CD4-positive, alpha-beta T cell treated with Interleukin-6 for 4 hours (primary cell): Measurements from ENCODE around the gene ATG4D.
"Not testable (repeated sequence)": the region's sequence is repeated elsewhere in the genome, so short reads cannot be mapped to it uniquely, and the experiment has no call there.

ENCODE experiments used
- DNase-seq: peaks from one replicate; pipeline ENCODE4 v3.0.0-alpha.2; 2020; ENCODE audit warnings: mixed read lengths

The ATG4D gene

DNA sequence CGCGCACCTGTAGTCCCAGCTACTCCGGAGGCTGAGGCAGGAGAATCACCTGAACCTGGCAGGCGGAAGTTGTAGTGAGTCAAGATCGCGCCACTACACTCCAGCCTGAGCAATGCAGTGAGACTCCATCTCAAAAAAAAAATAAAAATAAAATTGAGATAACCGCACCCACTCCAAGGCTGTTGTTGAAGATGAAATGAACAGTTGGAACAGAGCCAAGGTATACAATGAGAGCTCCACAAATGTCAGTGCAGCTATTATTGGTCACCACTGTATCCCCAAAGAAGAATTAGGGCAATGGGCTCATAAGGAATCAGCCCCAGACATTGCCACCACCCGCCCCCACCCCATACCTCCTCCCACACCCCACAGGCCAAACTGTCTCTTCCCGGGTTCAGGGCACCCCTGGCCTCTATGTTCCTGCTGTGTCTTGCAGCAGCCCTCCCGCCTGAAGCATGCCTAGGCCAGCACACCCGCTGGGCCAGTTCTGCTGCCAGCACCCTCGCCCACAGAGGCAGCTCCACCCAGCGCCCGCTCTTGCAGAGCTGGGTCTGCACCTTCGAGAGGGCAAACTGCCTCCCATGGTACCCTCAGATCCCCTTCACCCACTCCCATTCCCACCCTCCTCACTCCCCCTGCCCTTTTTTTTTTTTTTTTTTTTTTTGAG is 22.9 kb upstream of the ATG4D start:
- no peak for DNase-seq

DNA sequence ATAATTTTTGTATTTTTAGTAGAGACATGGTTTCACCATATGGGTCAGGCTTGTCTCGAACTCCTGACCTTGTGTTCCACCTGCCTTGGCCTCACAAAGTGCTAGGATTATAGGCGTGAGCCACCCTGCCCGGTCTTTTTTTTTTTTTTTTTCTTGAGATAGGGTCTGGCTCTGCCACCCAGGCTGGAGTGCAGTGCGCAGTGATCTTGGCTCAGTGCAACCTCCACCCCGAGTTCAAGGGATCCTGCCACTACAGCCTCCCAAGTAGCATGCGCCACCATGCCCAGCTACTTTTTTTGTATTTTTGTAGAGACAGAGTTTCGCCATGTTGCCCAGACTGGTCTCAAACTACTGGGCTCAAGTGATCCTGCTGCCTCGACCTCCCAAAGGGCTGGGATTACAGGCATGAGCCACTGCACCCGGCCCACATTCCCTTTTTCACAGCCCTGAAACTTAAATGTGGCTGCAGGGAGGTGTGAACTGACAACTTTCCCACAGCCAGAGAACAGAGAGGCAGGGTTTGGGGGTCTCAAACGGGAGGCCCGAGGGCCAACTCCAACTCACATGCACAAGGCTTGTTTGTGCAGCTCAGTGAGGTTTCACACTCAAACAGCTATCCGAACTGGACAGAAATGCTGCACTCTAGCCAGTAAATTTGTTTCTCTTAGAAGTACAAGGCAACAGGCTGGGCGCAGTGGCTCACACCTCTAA is 22.1 kb upstream of the ATG4D start:
- DNase-seq: no peak

DNA sequence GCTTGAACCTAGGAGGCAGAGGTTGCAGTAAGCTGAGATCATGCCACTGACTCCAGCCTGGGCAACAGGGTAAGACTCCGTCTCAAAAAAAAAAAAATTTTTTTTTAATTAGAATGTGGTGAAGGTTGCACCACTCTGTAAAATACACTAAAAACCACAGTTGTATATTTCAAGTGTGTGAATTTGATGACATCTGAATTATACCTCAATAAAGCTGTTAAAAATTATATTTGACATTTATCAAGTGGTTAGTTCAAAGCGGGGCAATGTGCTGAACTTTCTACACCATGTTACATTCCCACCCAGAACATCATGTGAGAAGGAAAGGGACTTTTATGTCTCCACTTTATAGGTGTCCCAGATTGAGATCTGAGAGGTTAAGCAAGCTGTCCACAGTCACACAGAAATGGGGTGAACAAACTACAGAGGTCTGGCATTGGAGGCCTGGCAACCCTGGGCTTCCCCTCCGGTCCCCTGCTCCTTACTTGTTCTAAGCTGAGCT is 20.5 kb upstream of the ATG4D start:
- no peak for DNase-seq

DNA sequence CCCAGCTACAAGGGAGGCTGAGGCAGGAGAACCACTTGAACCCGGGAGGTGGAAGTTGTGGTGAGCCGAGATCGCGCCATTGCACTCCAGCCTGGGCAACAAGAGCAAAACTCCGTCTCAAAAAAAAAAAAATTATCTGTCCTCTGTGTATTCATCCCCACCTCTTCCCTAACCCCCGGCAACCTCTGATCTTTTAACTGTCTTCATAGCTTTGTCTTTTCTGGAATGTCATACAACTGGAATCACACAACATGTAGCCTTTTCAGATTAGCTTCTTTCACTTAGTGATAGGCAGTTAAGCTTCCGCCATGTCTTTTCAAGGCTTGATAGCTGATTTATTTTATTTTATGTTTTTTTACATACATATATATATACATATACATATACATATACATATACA is 18.1 kb upstream of the ATG4D start:
- no peak for DNase-seq

DNA sequence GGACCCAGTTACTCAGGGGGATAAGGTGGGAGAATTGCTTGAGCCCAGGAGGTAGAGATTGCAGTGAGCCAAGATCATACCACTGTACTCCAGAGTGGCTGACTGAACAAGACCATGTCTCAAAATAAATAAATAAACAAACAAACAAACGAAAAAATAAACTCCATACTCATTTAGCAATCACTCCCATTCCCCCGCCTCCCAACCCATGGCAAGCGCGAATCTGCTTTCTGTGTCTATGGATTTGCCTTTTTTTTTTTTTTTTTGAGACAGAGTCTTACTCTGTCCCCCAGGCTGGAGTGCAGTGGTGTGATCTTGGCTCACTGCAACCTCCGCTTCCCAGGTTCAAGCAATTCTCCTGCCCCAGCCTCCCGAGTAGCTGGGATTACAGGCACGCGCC is 16.8 kb upstream of the ATG4D start:
- not testable (repeated sequence) for DNase-seq

DNA sequence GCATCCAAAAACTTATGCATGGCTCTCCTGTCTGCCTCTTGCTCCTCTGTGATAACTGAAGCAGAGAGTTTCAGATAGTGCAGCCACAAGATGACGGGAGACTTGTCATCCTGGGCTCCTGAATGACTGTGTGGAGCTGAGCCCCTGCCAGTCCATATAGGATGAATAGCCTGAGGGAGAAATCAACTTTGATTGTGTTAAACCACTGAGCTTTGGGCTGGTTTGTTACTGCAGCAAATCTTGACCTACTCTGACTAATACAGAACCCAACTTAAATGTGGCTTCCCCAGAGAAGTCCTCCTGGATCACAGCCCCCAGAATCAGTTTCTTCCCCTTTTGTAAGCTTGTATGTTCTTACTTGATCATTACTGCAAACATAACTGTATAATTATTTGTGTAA is 11.2 kb upstream of the ATG4D start:
- no peak for DNase-seq

DNA sequence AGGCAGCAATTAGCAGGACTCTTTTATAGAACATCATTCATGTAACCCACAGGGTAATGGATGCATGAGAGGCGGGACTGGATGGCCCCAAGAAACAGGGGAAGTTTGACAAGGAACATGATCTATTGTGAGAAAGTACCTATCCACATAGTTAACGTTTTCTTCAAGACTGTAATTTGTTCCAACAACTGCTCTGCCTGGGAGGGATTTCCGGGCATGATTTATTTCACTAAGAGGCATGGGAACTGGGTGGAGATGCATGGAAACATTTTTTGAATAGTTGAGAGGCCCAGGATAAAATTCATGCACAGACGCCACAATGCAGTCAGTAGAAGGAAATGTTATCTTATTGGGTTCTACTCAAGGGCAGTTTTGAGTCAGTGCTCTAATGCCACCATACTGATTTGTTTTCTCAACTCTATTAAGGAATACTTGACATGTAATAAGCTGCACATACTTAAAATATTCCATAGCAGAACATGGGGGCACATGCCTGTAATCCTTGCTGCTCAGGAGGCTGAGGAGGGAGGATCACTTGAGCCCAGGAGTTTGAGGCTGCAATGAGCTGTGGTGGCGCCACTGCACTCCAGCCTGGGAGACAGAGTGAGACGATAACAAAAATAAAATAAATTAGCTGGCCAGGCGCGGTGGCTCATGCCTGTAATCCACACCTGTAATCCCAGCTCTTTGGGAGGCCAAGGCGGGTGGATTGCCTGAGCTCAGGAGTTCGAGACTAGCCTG is 9.9 kb upstream of the ATG4D start:
- DNase-seq: no peak

DNA sequence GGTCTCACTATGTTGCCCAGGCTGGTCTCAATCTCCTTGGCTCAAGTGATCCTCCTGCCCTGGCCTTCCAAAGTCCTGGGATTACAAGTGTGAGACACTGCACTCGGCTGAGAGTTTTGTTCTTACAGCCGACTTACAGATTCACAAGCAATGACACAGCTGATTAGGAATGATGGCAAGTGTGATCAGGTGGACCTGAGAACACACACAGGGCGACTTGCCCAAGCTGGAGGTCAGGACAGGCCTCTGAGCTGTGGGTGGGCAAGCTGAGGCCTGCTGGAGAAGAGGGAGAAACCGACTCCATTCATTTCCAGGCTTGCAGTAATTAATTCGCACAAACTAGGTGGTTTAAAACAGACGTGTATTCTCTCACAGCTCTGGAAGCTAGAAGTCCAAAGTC is 8.1 kb upstream of the ATG4D start:
- DNase-seq: no peak

DNA sequence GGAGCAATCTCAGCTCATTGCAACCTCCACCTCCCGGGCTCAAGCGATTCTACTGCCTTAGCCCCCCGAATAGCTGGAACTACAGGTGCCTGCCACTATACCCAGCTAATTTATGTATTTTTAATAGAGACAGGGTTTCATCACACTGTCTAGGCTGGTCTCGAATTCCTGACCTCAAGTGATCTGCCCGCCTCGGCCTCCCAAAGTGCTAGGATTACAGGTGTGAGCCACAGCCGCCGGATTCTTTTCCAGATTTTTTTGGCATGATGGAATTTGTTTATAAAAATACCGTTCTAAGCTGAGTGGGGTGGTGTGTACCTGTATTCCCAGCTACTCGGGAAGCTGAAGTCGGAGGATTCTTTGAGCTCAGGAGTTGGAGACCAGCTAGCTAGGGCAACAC is 6.0 kb upstream of the ATG4D start:
- DNase-seq: no peak

DNA sequence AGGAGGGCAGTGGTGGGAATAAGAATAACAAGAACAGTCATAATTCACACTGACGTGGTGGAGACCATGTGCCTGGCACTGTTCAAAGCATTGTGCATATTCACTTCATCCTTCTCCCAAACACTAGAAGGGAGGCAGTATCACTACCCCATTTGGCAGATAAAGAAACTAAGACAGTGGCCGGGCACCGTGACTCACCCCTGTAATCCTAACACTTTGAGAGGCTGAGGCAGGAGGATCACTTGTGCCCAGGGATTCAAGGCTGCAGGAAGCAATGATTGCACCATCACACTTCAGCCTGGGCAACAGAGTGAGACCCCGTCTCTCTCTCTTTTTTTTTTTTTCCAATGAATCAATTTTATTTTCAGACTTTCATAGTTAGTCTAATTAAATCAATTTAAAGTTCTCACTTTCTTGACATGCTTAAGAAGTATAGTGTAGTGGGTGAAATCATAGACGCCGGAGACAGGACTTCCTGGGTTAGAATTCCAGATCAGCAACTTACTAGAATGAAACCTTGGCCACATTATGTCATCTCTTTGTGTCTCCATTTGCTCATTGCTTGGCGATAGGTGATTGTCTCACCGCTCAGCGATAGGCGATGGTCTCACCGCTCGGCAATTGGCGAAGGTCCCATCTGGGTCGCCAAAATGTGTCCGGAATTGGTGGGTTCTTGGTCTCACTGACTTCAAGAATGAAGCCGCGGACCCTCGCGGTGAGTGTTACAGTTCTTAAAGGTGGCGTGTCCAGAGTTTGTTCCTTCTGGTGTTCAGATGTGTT is 5.3 kb upstream of the ATG4D start:
- no peak for DNase-seq

DNA sequence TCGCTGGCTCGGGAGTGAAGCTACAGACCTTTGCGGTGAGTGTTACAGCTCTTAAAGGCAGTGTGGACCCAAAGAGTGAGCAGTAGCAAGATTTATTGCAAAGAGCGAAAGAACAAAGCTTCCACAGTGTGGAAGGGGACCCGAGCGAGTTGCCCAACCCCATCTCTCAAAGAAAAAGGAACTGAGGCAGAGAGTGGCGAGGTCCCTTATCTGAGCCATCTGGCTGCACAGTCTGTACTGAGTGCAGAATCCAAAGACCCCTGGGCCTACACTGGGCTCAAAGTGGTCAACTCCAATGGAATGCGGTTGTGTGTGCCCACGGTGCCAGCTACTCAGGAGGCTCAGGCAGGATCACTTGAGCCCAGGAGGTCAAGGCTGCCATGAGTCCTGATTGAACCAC is 4.7 kb upstream of the ATG4D start:
- not testable (repeated sequence) for DNase-seq

DNA sequence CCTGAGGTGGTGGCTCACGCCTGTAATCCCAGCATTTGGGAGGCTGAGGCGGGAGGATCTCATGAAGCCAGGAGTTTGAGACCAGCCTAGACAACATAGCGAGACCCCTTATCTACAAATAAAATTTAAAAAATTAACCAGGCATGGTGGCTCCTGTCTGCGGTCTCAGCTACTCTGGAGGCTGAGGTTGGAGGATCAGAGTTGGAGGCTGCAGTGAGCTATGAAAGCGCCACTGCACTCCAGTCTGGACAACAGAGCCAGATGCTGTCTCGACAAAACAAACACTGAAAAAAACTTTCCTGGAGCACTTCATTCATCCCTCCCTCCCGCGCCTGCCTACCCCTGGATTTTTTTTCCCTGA is 665 bp upstream of the ATG4D start:
- DNase-seq: no peak

DNA sequence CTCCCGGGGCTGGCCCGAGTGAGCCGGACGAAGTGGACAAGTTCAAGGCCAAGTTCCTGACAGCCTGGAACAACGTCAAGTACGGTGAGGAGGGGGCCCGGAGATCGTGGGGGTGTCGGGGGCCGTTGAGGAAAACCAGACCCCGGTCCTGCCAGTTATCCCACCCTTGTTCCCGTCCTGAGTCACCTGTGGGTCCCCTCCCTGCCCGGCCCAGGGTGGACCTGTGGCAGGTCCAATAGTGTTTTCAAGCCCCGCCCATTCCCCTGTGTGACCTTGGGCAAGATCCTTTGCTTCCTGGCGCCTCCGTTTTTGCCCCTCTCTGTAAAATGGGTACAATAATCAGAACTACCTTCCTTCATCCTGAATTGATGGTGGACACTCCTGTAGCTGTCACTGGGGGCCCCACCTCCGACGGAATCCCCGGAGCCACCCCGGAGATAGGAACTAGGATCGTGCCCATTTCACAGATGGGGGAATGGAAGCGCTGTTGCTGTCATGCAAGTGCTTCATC is 593 bp downstream of the ATG4D start:
- peak; percentile 37 for DNase-seq

DNA sequence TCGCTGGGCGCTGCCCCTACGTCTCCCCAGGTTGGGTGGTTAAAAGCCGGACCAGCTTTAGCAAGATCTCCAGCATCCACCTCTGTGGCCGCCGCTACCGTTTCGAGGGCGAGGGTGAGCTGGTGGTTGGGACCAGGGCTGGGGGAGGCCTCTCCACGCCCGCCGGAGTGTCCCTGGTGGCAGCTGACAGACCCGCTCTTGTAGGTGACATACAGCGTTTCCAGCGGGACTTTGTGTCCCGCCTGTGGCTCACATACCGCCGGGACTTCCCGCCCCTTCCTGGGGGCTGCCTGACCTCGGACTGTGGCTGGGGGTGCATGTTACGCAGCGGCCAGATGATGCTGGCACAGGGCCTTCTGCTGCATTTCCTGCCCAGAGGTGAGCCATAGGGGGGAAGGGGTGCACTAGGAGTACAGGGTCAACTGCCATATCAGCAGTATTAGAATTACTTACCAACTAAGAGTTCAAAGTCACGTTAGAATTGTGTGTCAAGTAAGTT is 1.1 kb downstream of the ATG4D start:
- no peak for DNase-seq

DNA sequence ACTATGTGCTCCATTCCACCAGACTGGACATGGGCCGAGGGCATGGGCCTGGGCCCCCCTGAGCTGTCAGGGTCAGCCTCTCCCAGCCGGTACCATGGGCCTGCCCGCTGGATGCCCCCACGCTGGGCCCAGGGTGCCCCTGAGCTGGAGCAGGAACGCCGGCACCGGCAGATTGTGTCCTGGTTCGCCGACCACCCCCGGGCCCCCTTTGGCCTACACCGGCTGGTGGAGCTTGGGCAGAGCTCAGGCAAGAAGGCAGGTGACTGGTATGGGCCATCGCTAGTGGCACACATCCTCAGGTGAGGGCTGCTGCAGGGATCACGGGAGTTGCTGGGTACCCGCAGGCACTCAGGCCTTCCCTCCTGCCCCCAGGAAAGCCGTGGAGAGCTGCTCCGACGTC is 3.1 kb downstream of the ATG4D start:
- DNase-seq: no peak

DNA sequence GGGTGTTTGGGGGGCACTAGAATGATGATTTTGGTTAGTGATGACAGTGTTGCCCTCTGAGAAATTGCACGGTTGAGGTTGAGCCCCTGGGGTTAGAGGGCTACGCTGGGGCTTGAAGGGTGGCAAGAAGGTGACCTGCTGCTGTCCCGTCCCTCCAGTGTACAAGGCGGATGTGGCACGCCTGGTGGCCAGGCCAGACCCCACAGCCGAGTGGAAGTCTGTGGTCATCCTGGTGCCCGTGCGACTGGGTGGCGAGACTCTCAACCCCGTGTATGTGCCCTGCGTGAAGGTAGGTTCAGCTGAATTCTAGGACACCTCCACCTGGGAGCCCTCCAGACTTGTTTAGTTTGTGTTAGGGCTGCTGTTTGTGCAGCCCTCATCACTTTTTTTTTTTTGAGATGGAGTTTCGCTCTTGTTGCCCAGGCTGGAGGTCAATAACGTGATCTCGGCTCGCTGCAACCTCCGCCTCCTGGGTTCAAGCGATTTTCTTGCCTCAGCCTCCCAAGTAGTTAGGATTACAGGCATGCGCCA is 5.1 kb downstream of the ATG4D start:
- DNase-seq: no peak

DNA sequence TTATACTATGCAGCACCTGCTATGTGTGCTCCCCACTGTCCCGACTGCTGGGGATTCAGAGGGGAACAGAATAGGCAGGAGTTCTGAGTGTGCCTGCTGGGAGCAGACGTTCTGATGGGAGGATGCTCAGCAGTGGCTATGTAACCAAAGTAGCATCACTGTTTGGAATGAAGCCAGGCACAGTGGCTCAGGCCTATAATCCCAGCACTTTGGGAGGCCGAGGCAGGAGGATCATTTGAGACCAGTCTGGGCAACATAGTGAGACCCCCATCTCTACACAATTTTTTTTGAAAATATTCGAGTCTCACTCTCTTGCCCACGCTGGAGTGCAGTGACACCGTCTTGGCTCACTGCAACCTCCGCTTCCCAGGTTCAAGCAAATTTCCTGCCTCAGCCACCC is 6.0 kb downstream of the ATG4D start:
- DNase-seq: no peak

DNA sequence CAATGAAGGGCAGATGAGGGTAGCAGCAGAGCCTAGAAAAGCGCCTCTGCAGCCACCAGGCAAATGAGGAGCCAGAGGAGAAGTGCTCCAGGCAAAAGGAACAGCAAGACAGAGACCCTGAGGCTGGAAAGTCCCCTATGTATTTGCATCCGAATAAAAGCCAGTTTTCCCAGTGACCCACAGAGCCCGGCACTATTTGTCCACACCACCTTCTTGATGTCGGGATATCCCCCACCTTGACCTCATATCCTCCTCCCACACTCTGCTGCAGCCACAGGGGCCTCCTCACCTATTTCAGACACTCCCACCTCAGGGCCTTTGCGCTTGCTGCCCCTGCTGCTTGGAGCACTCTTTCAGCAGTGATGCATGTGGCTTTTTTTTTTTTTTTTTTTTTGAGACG is 6.6 kb downstream of the ATG4D start:
- DNase-seq: no peak

DNA sequence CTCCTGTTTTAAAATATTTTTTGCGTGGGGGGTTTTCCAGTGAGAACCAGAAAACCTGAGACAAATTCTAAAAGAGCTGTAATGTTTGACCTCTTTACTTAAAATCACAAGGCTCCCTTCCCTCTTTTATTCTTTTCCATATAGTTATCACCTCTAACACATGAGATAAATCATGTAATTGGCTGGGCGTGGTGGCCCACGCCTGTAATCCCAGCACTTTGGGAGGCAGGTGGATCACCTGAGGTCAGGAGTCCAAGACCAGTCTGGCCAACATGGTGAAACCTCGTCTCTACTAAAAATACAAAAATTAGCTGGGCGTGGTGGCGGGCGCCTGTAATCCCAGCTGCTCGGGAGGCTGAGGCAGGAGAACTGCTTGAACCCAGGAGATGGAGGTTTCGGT is 7.3 kb downstream of the ATG4D start:
- DNase-seq: not testable (repeated sequence)

DNA sequence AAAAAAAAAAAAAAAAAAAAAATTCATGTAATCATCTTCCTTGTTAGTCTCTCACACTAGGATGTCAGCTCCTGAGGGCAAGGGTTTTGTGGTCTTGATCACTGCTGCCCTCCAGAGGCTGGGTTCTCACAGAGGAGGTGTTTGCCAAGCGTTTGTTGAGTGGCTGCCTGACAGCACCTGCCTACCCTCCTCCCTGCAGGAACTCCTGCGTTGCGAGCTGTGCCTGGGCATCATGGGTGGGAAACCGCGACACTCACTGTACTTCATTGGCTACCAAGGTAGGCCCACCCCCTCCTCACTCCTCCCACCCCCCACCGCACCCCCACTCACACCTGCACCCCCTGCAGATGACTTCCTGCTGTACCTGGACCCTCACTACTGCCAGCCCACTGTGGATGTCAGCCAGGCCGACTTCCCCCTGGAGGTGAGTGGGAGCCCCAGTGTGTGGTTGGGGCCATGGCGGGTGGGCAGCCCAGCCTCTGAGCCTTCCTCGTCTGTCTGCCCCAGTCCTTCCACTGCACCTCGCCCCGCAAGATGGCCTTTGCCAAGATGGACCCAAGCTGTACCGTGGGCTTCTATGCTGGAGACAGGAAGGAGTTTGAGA is 8.1 kb downstream of the ATG4D start:
- DNase-seq: peak; percentile 44

DNA sequence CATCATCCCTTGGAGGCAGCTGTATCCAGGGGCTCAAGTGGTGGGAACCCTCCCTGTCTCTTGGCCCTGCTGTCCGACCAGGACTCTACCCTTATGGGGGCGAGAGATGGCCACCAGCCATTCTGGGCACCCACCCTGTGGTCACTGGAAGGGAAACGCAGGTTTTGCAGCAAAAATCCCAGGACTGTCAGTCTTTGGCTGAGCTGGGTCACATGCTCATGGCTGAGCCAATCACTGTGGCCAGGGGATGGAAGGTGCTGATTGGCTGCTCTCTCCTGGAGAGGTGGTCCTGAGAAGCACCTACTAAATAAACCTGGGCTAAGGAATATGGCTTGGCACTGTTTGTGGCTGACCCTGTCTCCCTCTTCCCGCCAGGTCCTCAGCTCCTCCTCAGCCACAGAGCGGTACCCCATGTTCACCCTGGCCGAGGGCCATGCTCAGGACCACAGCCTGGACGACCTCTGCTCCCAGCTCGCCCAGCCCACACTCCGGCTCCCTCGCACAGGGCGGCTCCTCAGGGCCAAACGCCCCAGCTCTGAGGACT is 8.9 kb downstream of the ATG4D start:
- no peak for DNase-seq
